GM12872 (cell line): ENCODE measurements around the gene PCBP4.

Experiments
- CTCF ChIP-seq: IDR thresholded peaks from 3 replicates; pipeline ENCODE4 v1.5.1; 2011; ENCODE audit warnings: low read depth, mild to moderate bottlenecking, low read length, moderate library complexity; ENCODE audit not compliant: insufficient read depth

Gene PCBP4

DNA sequence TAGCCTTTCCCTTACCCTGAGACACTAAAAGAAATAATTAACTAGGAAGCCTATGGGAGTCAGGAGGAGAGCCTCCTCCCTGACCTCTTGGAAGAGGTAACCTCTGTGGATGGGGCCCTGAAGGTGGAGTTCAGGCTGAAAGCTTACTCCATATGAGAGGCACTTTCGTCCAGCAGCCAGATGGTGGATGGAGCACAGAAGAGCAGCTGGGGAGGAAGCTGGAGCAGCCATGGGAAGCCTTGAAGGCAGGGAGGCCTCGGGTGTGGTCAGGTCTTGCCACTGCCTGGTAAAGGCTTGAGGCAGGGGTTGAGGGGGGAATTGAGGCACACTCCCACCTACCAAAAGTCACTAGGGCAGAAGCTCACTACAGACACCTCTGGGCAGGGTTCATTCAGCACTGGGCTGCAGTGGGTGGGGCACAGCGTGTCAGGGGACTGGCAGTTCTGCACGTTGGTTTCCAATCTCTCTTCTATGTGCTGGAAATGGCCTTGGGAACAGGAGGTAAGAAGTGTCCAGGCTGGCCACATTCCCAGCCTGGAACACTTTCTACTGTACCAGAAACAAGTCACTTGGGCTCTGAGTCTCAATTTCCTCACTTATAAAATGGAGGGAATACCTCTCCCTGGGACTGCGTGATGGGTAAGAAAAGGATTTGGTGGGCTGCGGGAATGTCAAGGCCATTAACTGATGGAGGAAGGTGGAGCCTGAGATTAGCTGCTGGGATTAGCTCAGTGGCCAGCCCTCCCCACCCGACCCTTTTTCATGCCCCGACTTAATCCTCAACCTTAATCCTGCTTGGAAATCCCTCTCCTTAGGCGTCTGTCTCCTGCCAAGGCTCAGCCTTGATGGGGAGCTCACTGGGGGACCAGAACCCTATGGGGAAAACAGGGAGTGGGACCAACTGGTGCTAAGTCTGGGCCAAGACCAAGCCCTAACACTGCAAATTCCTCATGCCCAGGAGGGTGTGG is 5.4 kb downstream of the PCBP4 start:
- no peak for TF ChIP-seq CTCF

DNA sequence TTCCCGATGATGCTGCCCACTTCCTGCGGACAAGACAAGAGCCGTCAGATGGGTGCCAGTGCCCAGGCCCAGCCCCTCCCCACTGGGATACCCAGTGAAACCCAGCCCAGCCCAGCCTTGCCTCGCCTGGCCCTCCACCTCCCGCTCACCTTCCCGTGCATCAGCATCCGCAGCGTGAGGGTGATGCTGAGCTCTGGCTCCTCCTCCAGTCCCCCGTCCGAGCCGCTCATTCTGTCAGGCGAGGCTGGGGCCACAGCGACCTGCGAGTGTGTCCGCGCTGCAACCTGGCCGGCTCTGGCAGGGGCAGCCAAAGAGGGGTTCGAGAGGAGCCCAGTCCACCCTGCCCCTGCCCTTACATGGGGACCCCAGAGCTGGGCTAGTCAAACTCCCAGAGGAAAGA is 6.2 kb downstream of the PCBP4 start:
- TF ChIP-seq CTCF = no peak

- TF ChIP-seq CTCF = no peak
These were observed 6.9 kb downstream of the PCBP4 start for GRCh38 chr3:51960386-51960785.

DNA sequence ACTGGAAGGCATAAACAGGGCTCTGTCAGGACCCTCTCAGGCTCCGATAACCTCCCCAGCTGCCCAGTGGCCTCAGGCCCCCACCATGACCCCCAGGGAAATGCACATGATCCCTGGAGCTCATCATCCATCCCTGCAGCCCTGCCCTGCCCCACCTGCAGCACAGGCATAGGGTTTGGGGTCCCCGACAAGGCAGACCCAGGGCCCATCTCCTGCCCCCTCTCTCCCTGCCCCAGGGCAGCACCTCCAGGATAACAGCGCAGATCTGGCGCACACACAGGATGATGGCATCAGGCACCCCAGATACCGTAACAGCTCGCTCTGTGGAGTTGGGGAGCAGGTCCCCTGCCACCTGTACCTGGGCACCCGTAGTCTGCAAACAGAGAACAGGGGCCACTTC is 7.6 kb downstream of the PCBP4 start:
- TF ChIP-seq CTCF = no peak

GRCh38 chr3:51958603-51959521 is 8.4 kb downstream of the PCBP4 start:
- TF ChIP-seq CTCF = no peak

DNA sequence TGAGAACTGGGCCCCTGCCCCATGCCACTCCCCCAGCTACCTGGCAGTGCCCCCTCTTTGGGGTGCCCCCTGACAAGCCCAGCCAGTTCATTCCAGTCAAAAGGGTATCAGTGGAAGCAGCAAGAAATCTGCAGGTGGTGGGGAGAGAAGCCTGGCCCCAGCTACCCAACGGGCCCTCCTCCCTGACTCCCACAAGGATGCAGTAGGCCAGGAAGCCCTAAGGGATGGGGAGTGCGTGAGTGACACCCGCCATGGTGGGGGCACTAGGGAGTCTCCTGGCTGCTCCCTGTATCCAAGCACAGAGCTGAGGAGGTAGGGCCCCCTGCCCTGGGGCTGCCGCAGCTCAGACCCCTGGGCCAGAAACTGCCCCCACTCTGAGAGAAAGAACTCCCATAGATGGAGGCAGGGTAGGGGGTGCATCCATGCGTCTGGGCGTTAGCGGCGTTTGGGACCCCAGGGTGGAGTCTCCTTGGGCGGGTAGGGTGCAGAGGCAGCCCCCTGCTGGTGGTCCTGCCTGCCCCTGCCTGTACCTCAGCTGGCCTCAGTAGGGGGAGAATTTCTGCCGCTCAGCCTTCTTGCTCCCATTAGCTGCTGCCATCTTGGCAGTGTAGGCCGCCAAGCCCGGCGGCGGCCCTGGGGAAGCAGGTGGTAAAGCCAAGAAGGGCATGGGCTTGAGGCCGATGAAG is 9.6 kb downstream of the PCBP4 start:
- TF ChIP-seq CTCF = no peak
